Ovary (tissue), 3 donors: ENCODE results near the gene ZNF334.

Experiments
- CTCF ChIP-seq, 3 donors: fragments of 450-650 bp in 2 of 3; fragments of 200-600 bp in 1 of 3; IDR thresholded peaks; one replicate each; pipeline versions ENCODE4 v1.5.1 to v1.8.0; 2016 to 2022; ENCODE audit warnings: antibody characterized with exemption in 3 of 3, mild to moderate bottlenecking in 1 of 3
- EP300 ChIP-seq: sonication (generic); formaldehyde crosslinking; IDR thresholded peaks from one replicate; pipeline ENCODE4 v1.6.1; 2017; ENCODE audit warnings: antibody characterized with exemption
- POLR2A ChIP-seq: fragments of 450-650 bp; IDR thresholded peaks from one replicate; pipeline ENCODE4 v1.6.1; 2017; ENCODE audit warnings: antibody characterized with exemption, mild to moderate bottlenecking, moderate library complexity
- donor health status: DM: no; HTN: no; CAD: no.

- TF ChIP-seq CTCF (IDR thresholded peaks at IDR 0.05) = no peak
- no peak for TF ChIP-seq POLR2A
- TF ChIP-seq EP300 = no peak
Observed at GRCh38 chr20:46464451-46464850, 48.9 kb downstream of the ZNF334 start.
